HepG2 (cell line): Measurements from ENCODE around the gene MVK. TPM values are rescaled to one million over a fixed set of nuclear protein-coding genes. Genes with fewer than 3 reads are reported as not detected.

Source experiments
- ATAC-seq: fragments of 200-7000 bp; cut with Tn5 transposase; 3 replicates; pipeline ENCODE4 v1.9.1; 2020; ENCODE audit warnings: mild to moderate bottlenecking, moderate library complexity
- BruUV-seq: library from RNA; stranded (reverse); fragments of 400-500 nt; replicated peaks from 2 replicates; lab custom pipeline; 2021; lab: Mats Ljungman, UMichigan
- CTCF ChIA-PET: fragments of 300-600 bp; formaldehyde crosslinking; extraction: SDS; loops from one replicate; lab custom pipeline; 2021; ENCODE audit warnings: low total read pairs, inconsistent platforms, low intra/inter-chr PET ratio; lab: Yijun Ruan, JAX
- POLR2A ChIA-PET: fragments of 350-600 bp; sonication (Branson Sonifier 250); formaldehyde crosslinking; loops from one replicate; lab custom pipeline; 2020; ENCODE audit warnings: antibody characterized with exemption, inconsistent platforms; lab: Yijun Ruan, JAX
- DNase-seq: peaks from one replicate; pipeline ENCODE4 v3.0.0-alpha.2; 2015; ENCODE audit warnings: low spot score
- FAIRE-seq: peaks from 3 replicates; lab custom pipeline; 2011; peaks lifted over from hg19 to GRCh38; lab: Jason Lieb, UNC
- H2AFZ ChIP-seq: one replicate; pipeline ENCODE4 v1.6.1; 2011; ENCODE audit warnings: low read length, inconsistent platforms
- H3K27ac ChIP-seq: fragments of 300-600 bp; 3 replicates; pipeline ENCODE4 v1.8.0; 2011; ENCODE audit warnings: mixed run types, mild to moderate bottlenecking, mixed read lengths, low read length, inconsistent platforms; ENCODE audit not compliant: insufficient read depth; ENCODE audit errors: extremely low read length
- H3K27me3 ChIP-seq, 2 experiments: fragments of 200-600 bp in 1 of 2; 2 replicates in 1 of 2; 3 replicates in 1 of 2; pipeline versions ENCODE4 v1.6.0 to v1.8.0; 2011; ENCODE audit warnings: low read length in 2 of 2, mild to moderate bottlenecking in 2 of 2, moderate library complexity in 2 of 2, inconsistent platforms in 1 of 2; ENCODE audit not compliant: insufficient read depth in 2 of 2, control insufficient read depth in 1 of 2
- H3K36me3 ChIP-seq, 2 experiments: fragments of 200-600 bp in 1 of 2; replicated peaks in 1 of 2; 2 replicates in 1 of 2; 3 replicates in 1 of 2; pipeline versions ENCODE4 v1.5.1 to v1.8.0; 2011; ENCODE audit warnings: low read length in 2 of 2, inconsistent platforms in 1 of 2; ENCODE audit not compliant: insufficient read depth in 2 of 2, control insufficient read depth in 1 of 2
- H3K4me1 ChIP-seq: 2 replicates; pipeline ENCODE4 v1.5.1; 2012; ENCODE audit warnings: low read length, inconsistent platforms; ENCODE audit not compliant: insufficient read depth
- H3K4me2 ChIP-seq: 2 replicates; pipeline ENCODE4 v1.6.0; 2011; ENCODE audit warnings: low read depth, low read length, inconsistent platforms
- H3K4me3 ChIP-seq, 3 experiments: fragments of 200-600 bp in 1 of 3; sonication (generic), shearing (Covaris generic) in 1 of 3; replicated peaks in 1 of 3; 2 replicates each; pipeline ENCODE4 v1.5.1; 2011 to 2016; ENCODE audit warnings: low read length in 3 of 3, inconsistent platforms in 2 of 3, low read depth in 2 of 3, mild to moderate bottlenecking in 2 of 3, control low read depth in 1 of 3, mixed read lengths in 1 of 3; ENCODE audit not compliant: insufficient read depth in 1 of 3
- H3K79me2 ChIP-seq: one replicate; pipeline ENCODE4 v1.6.1; 2011; ENCODE audit warnings: low read length, inconsistent platforms; ENCODE audit not compliant: insufficient read depth
- H3K9ac ChIP-seq: 2 replicates; pipeline ENCODE4 v1.6.0; 2011; ENCODE audit warnings: mild to moderate bottlenecking, low read depth, low read length, inconsistent platforms; ENCODE audit not compliant: insufficient read depth
- H3K9me3 ChIP-seq: 2 replicates; pipeline ENCODE4 v1.5.1; 2012; ENCODE audit warnings: mild to moderate bottlenecking, low read length
- H4K20me1 ChIP-seq: 2 replicates; pipeline ENCODE4 v1.6.0; 2011; ENCODE audit warnings: inconsistent platforms, mild to moderate bottlenecking, low read length, moderate library complexity; ENCODE audit not compliant: insufficient read depth
- FOXC1 ChIP-seq: sonication (generic); formaldehyde crosslinking; IDR thresholded peaks from 2 replicates; pipeline ENCODE4 v1.8.0; 2022; ENCODE audit warnings: mild to moderate bottlenecking, missing genetic modification reagents, borderline replicate concordance
- GLI4 ChIP-seq: sonication (generic); formaldehyde crosslinking; IDR thresholded peaks from 2 replicates; pipeline ENCODE4 v1.5.1; 2020; ENCODE audit warnings: missing genetic modification reagents, mild to moderate bottlenecking, moderate library complexity, borderline replicate concordance
- HNF4A ChIP-seq: sonication (generic); formaldehyde crosslinking; IDR thresholded peaks from 2 replicates; pipeline ENCODE4 v1.4.0; 2020; ENCODE audit warnings: missing genetic modification reagents
- MAX ChIP-seq: IDR thresholded peaks from 2 replicates; pipeline ENCODE4 v1.6.1; 2012; ENCODE audit warnings: inconsistent platforms
- NFKB2 ChIP-seq: sonication (generic); formaldehyde crosslinking; IDR thresholded peaks from 2 replicates; pipeline ENCODE4 v1.4.0; 2020; ENCODE audit warnings: missing genetic modification reagents, borderline replicate concordance
- NFKBIZ ChIP-seq: IDR thresholded peaks from 2 replicates; pipeline ENCODE4 v1.6.1; 2018; ENCODE audit warnings: missing genetic modification reagents, missing compliant biosample characterization
- PHB2 ChIP-seq: fragments of 450-650 bp; IDR thresholded peaks from 2 replicates; pipeline ENCODE4 v1.6.1; 2018; ENCODE audit not compliant: partially characterized antibody
- POLR2A ChIP-seq, 2 experiments: IDR thresholded peaks; 2 replicates each; pipeline ENCODE4 v1.6.1; 2011; ENCODE audit warnings: low read depth in 2 of 2, low read length in 2 of 2, mild to moderate bottlenecking in 1 of 2, moderate library complexity in 1 of 2; ENCODE audit not compliant: insufficient read depth in 1 of 2
- SIN3B ChIP-seq: fragments of 150-350 bp; IDR thresholded peaks from 2 replicates; pipeline ENCODE4 v1.6.1; 2014; ENCODE audit warnings: low read length
- TCF7 ChIP-seq: sonication (generic); IDR thresholded peaks from 2 replicates; pipeline ENCODE4 v1.6.1; 2016; ENCODE audit warnings: antibody characterized with exemption, low read depth
- TEAD3 ChIP-seq: optimal IDR thresholded peaks from 2 replicates; pipeline ENCODE3; 2016; ENCODE audit warnings: borderline replicate concordance
- ZFX ChIP-seq: sonication (generic); formaldehyde crosslinking; IDR thresholded peaks from 2 replicates; pipeline ENCODE4 v1.4.0; 2020; ENCODE audit warnings: mild to moderate bottlenecking, low read depth, missing genetic modification reagents, moderate library complexity
- ZNF121 ChIP-seq: sonication (generic); formaldehyde crosslinking; IDR thresholded peaks from 2 replicates; pipeline ENCODE4 v1.5.0; 2020; ENCODE audit warnings: mild to moderate bottlenecking, missing genetic modification reagents
- ZNF460 ChIP-seq: sonication (generic); formaldehyde crosslinking; IDR thresholded peaks from 2 replicates; pipeline ENCODE4 v1.5.1; 2020; ENCODE audit warnings: missing genetic modification reagents, mild to moderate bottlenecking, borderline replicate concordance
- ZNF672 ChIP-seq: sonication (generic); formaldehyde crosslinking; IDR thresholded peaks from 2 replicates; pipeline ENCODE4 v1.8.1; 2022; ENCODE audit warnings: missing genetic modification reagents
- WGBS: methylation state at CpG from one replicate; pipeline ENCODE4 v1.1.6; 2017; ENCODE audit warnings: low lambda C conversion rate; 5-methylcytosine and 5-hydroxymethylcytosine counted together
- in situ Hi-C: cut with HindIII; loops from 2 replicates; pipeline ENCODE4 v1.10.0; 2017; ENCODE audit warnings: low pct_unique_long_range_greater_than_20kb; ENCODE audit not compliant: extremely low pct_ligation_motif_present
- intact Hi-C: fragments of 100-400 bp; cut with micrococcal nuclease; formaldehyde crosslinking; loops from one replicate; pipeline ENCODE4 v1.10.0; 2022; ENCODE audit not compliant: unreplicated experiment
- polyA plus RNA-seq, 8 experiments: library from polyadenylated mRNA; depleted of rRNA in 3 of 8; stranded (reverse) in 7 of 8; unstranded in 1 of 8; fragments of >200 nt; fragmentation: Illumina TruSeq in 4 of 8; extraction: Trizol in 4 of 8; gene quantifications; 2 replicates each; pipeline versions ENCODE4 v1.2.1 to v1.2.3, GENCODE V29; 2011 to 2016; ENCODE audit warnings: low read depth in 4 of 8, missing spikeins in 1 of 8, mixed read lengths in 1 of 8; ENCODE audit not compliant: insufficient read depth in 1 of 8
- total RNA-seq, 5 experiments: library from RNA; depleted of rRNA; stranded (reverse); fragments of >200 nt; fragmentation: Illumina TruSeq; extraction: Trizol; gene quantifications; 2 replicates each; pipeline ENCODE4 v1.2.3, GENCODE V29; 2016; ENCODE audit warnings: low read depth in 1 of 5
- TF ChIP-seq, protein P1 (sequence below): sonication (generic); formaldehyde crosslinking; IDR thresholded peaks from 2 replicates; pipeline ENCODE4 v1.4.0; 2020; ENCODE audit warnings: missing genetic modification reagents
- TF ChIP-seq, protein P2 (sequence below): sonication (generic); formaldehyde crosslinking; IDR thresholded peaks from 2 replicates; pipeline ENCODE4 v1.4.0; 2020; ENCODE audit warnings: missing genetic modification reagents
- TF ChIP-seq, protein P3 (sequence below): sonication (generic); formaldehyde crosslinking; IDR thresholded peaks from 2 replicates; pipeline ENCODE4 v1.4.0; 2020; ENCODE audit warnings: missing genetic modification reagents, borderline replicate concordance

Gene MVK
- total and polyA plus RNA-seq, 2 of the 13 experiments (the other 11 are each of a cell fraction or from before 2014, with no cell fraction given): 11.6 to 66.9 TPM

- no peak overlapping the region for H3K4me3 ChIP-seq
- no peak overlapping the region for H3K4me2 ChIP-seq
- no peak for DNase-seq
- no peaks in the 10 kb centered on the region; a peak in 2 of 5 replicates for H3K36me3 ChIP-seq
- H4K20me1 ChIP-seq: no peaks in the 10 kb centered on the region
- no peaks in the 10 kb centered on the region for H3K79me2 ChIP-seq
- peaks cover 63% of the 10 kb centered on the region for H3K4me1 ChIP-seq
- WGBS: 74% methylated on average over 16 of the region's 18 CpGs
- H3K27ac ChIP-seq: no peak overlapping the region
- CTCF ChIA-PET: no interaction called here
- intact Hi-C loops: no loop called here
- no peak for ATAC-seq
- in situ Hi-C loops: no loop called here
- H3K9me3 ChIP-seq: no peaks in the 10 kb centered on the region
- no peak overlapping the region for H3K9ac ChIP-seq
- POLR2A ChIA-PET: no interaction called here
- peaks cover 0 to 15% of the 10 kb centered on the region in 2 experiments; a peak in 4 of 5 replicates for H3K27me3 ChIP-seq
- no peak for FAIRE-seq
- no peak overlapping the region for H2AFZ ChIP-seq
- no TSS peak for BruUV-seq
- TF ChIP-seq FOXC1: no peak
- no peak for TF ChIP-seq PHB2
- TF ChIP-seq HNF4A (CRISPR knock-in tag): peak; percentile 26; the same call in 1 of the 2 replicates
- no peak for TF ChIP-seq ZNF672 (CRISPR knock-in tag)
- no peak for TF ChIP-seq ZNF460 (CRISPR knock-in tag)
- no peak for TF ChIP-seq NFKBIZ (CRISPR knock-in tag)
- TF ChIP-seq TCF7: no peak
- TF ChIP-seq, protein P1, sequence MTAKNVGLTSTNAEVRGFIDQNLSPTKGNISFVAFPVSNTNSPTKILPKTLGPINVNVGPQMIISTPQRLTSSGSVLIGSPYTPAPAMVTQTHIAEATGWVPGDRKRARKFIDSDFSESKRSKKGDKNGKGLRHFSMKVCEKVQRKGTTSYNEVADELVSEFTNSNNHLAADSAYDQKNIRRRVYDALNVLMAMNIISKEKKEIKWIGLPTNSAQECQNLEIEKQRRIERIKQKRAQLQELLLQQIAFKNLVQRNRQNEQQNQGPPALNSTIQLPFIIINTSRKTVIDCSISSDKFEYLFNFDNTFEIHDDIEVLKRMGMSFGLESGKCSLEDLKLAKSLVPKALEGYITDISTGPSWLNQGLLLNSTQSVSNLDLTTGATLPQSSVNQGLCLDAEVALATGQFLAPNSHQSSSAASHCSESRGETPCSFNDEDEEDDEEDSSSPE: no peak
- TF ChIP-seq, protein P2, sequence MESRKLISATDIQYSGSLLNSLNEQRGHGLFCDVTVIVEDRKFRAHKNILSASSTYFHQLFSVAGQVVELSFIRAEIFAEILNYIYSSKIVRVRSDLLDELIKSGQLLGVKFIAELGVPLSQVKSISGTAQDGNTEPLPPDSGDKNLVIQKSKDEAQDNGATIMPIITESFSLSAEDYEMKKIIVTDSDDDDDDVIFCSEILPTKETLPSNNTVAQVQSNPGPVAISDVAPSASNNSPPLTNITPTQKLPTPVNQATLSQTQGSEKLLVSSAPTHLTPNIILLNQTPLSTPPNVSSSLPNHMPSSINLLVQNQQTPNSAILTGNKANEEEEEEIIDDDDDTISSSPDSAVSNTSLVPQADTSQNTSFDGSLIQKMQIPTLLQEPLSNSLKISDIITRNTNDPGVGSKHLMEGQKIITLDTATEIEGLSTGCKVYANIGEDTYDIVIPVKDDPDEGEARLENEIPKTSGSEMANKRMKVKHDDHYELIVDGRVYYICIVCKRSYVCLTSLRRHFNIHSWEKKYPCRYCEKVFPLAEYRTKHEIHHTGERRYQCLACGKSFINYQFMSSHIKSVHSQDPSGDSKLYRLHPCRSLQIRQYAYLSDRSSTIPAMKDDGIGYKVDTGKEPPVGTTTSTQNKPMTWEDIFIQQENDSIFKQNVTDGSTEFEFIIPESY (CRISPR knock-in tag): no peak
- no peak for TF ChIP-seq SIN3B
- TF ChIP-seq ZFX (CRISPR knock-in tag): no peak
- TF ChIP-seq ZNF121 (CRISPR knock-in tag): no peak
- TF ChIP-seq POLR2A (IDR thresholded peaks at IDR 0.05; ENCODE audit: insufficient read depth in 1 of 2, low read depth in 2 of 2, low read length in 2 of 2): peak in 1 of 2 experiments; percentile 23; a peak in 1 of 4 replicates
- TF ChIP-seq NFKB2 (CRISPR knock-in tag): 0 out of 2 replicates have a peak, but pooled peaks have one; percentile 27
- TF ChIP-seq GLI4: no peak
- TF ChIP-seq TEAD3 (CRISPR knock-in tag): peak; percentile 17
- no peak for TF ChIP-seq MAX
- TF ChIP-seq, protein P3, sequence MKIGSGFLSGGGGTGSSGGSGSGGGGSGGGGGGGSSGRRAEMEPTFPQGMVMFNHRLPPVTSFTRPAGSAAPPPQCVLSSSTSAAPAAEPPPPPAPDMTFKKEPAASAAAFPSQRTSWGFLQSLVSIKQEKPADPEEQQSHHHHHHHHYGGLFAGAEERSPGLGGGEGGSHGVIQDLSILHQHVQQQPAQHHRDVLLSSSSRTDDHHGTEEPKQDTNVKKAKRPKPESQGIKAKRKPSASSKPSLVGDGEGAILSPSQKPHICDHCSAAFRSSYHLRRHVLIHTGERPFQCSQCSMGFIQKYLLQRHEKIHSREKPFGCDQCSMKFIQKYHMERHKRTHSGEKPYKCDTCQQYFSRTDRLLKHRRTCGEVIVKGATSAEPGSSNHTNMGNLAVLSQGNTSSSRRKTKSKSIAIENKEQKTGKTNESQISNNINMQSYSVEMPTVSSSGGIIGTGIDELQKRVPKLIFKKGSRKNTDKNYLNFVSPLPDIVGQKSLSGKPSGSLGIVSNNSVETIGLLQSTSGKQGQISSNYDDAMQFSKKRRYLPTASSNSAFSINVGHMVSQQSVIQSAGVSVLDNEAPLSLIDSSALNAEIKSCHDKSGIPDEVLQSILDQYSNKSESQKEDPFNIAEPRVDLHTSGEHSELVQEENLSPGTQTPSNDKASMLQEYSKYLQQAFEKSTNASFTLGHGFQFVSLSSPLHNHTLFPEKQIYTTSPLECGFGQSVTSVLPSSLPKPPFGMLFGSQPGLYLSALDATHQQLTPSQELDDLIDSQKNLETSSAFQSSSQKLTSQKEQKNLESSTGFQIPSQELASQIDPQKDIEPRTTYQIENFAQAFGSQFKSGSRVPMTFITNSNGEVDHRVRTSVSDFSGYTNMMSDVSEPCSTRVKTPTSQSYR (CRISPR knock-in tag): peak; percentile 49; the same call in 1 of the 2 replicates
Observed at GRCh38 chr12:109555431-109556315, 17.9 kb upstream of the MVK start.
